Esophagus mucosa (tissue), 1 donor: ENCODE results near the gene TMEM52. TPM values are rescaled to one million over a fixed set of nuclear protein-coding genes. Genes with fewer than 3 reads are reported as not detected.
"Not testable (repeated sequence)": the region's sequence is repeated elsewhere in the genome, so short reads cannot be mapped to it uniquely, and the experiment has no call there.

Experiments
- ATAC-seq: fragments of 200-7000 bp; cut with Tn5 transposase; one replicate; pipeline ENCODE4 v1.9.1; 2020
- total RNA-seq: library from RNA; stranded (reverse); gene quantifications from one replicate; pipeline ENCODE4 v1.2.4, GENCODE V29; 2023
- donor health status: DM: yes; HTN: yes; CAD: no.

Gene TMEM52
- total RNA-seq, 1 donor from 2014 or later = 0.32 TPM

- no peak for ATAC-seq
Measured at GRCh38 chr1:1945782-1946393, 26.8 kb upstream of the TMEM52 start.

- peak; percentile 72 for ATAC-seq
Measured at GRCh38 chr1:1943834-1944570, 24.9 kb upstream of the TMEM52 start.

GRCh38 chr1:1942753-1943656, 23.9 kb upstream of the TMEM52 start:
- ATAC-seq = peak; percentile 53

- ATAC-seq = peak; percentile 4
Measured at GRCh38 chr1:1941868-1942752, 23.0 kb upstream of the TMEM52 start.

- no peak for ATAC-seq
Measured at GRCh38 chr1:1941211-1941841, 22.2 kb upstream of the TMEM52 start.

GRCh38 chr1:1940123-1940425, 21.0 kb upstream of the TMEM52 start:
- ATAC-seq = no peak

GRCh38 chr1:1939296-1940122, 20.4 kb upstream of the TMEM52 start:
- ATAC-seq = no peak

GRCh38 chr1:1938613-1939295, 19.7 kb upstream of the TMEM52 start:
- no peak for ATAC-seq

- ATAC-seq = no peak
Measured at GRCh38 chr1:1938276-1938573, 19.1 kb upstream of the TMEM52 start.

GRCh38 chr1:1937549-1938275, 18.6 kb upstream of the TMEM52 start:
- ATAC-seq = no peak

- ATAC-seq = no peak
Measured at GRCh38 chr1:1937061-1937460, 18.0 kb upstream of the TMEM52 start.

GRCh38 chr1:1934848-1935247, 15.8 kb upstream of the TMEM52 start:
- not testable (repeated sequence) for ATAC-seq

GRCh38 chr1:1929639-1930545, 10.8 kb upstream of the TMEM52 start:
- ATAC-seq = no peak

GRCh38 chr1:1929102-1929638, 10.1 kb upstream of the TMEM52 start:
- ATAC-seq = no peak

- no peak for ATAC-seq
Measured at GRCh38 chr1:1928231-1929101, 9.4 kb upstream of the TMEM52 start.

- ATAC-seq = no peak
Measured at GRCh38 chr1:1927751-1928150, 8.7 kb upstream of the TMEM52 start.

- ATAC-seq = no peak
Measured at GRCh38 chr1:1926886-1927660, 8.0 kb upstream of the TMEM52 start.
